Activated B cell treated with CpG ODN at 0.5 μM for 24 hours (primary cell): ENCODE results near the gene SMCO4. TPM values are rescaled to one million over a fixed set of nuclear protein-coding genes. Genes with fewer than 3 reads are reported as not detected.

ENCODE experiments used
- ATAC-seq: fragments of 200-7000 bp; cut with Tn5 transposase; one replicate; pipeline ENCODE4 v1.10.0; 2021; ENCODE audit warnings: low read depth, mild to moderate bottlenecking, moderate library complexity
- CTCF ChIA-PET: fragments of 350-600 bp; sonication (Branson Sonifier 250); formaldehyde crosslinking; loops from one replicate; lab custom pipeline; 2021; ENCODE audit warnings: antibody characterized with exemption; lab: Charles Lee
- POLR2A ChIA-PET: fragments of 350-600 bp; sonication (Branson Sonifier 250); formaldehyde crosslinking; loops from one replicate; lab custom pipeline; 2021; ENCODE audit warnings: antibody characterized with exemption; lab: Charles Lee
- DNase-seq: peaks from one replicate; pipeline ENCODE4 v3.0.0; 2022
- H3K27ac Mint-ChIP-seq: one replicate; pipeline ENCODE4 v1.8.0; 2020; ENCODE audit warnings: mixed read lengths
- H3K27me3 Mint-ChIP-seq: one replicate; pipeline ENCODE4 v1.8.0; 2021; ENCODE audit warnings: mixed read lengths
- H3K36me3 Mint-ChIP-seq: one replicate; pipeline ENCODE4 v1.8.0; 2021; ENCODE audit warnings: low read depth, mixed read lengths
- H3K4me1 Mint-ChIP-seq: one replicate; pipeline ENCODE4 v1.8.0; 2021; ENCODE audit warnings: mixed read lengths
- H3K4me3 Mint-ChIP-seq: one replicate; pipeline ENCODE4 v1.8.0; 2020; ENCODE audit warnings: mild to moderate bottlenecking, mixed read lengths
- H3K9me3 Mint-ChIP-seq: one replicate; pipeline ENCODE4 v1.8.0; 2020; ENCODE audit warnings: mixed read lengths
- intact Hi-C: fragments of 100-400 bp; cut with micrococcal nuclease; formaldehyde crosslinking; loops from one replicate; pipeline ENCODE4 v1.15.1; 2024
- total RNA-seq: library from RNA; stranded (reverse); gene quantifications from 2 replicates; pipeline ENCODE4 v1.2.3, GENCODE V29; 2022
- TF ChIP-seq, protein P1 (sequence below): fragments of 200-600 bp; IDR thresholded peaks from one replicate; pipeline ENCODE4 v1.8.0; 2022; ENCODE audit warnings: antibody characterized with exemption, mild to moderate bottlenecking

Gene SMCO4
- total RNA-seq, 1 donor from 2014 or later, result 4.6 TPM

- TF ChIP-seq, protein P1, sequence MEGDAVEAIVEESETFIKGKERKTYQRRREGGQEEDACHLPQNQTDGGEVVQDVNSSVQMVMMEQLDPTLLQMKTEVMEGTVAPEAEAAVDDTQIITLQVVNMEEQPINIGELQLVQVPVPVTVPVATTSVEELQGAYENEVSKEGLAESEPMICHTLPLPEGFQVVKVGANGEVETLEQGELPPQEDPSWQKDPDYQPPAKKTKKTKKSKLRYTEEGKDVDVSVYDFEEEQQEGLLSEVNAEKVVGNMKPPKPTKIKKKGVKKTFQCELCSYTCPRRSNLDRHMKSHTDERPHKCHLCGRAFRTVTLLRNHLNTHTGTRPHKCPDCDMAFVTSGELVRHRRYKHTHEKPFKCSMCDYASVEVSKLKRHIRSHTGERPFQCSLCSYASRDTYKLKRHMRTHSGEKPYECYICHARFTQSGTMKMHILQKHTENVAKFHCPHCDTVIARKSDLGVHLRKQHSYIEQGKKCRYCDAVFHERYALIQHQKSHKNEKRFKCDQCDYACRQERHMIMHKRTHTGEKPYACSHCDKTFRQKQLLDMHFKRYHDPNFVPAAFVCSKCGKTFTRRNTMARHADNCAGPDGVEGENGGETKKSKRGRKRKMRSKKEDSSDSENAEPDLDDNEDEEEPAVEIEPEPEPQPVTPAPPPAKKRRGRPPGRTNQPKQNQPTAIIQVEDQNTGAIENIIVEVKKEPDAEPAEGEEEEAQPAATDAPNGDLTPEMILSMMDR, result no peak
- DNase-seq (no peak), ATAC-seq (peak; percentile 20)
- Mint-ChIP-seq H3K27me3 (no peaks in the 10 kb centered on the region), H3K36me3 (no peaks in the 10 kb centered on the region), H3K9me3 (no peaks in the 10 kb centered on the region), H3K27ac (peak overlapping the region; percentile 79), H3K4me1 (peaks cover 58% of the 10 kb centered on the region), H3K4me3 (peak overlapping the region; percentile 65)
- ChIA-PET CTCF (interaction anchor here (2.4 kb wide), 1 partner anchor 18 kb away, joined by 10 read pairs; no protein-coding TSS in a partner anchor), POLR2A (interaction anchor here (0.8 to 1.6 kb wide), 2 partner anchors 18 to 216 kb away, joined by 3 to 12 read pairs; no protein-coding TSS in a partner anchor)
- intact Hi-C loops, result no loop called here
These were observed 19.0 kb downstream of the SMCO4 start for GRCh38 chr11:93524173-93524536.

GRCh38 chr11:93520726-93521509, 22.3 kb downstream of the SMCO4 start:
- DNase-seq, result no peak
- Mint-ChIP-seq H3K27ac (no peak overlapping the region), H3K9me3 (no peaks in the 10 kb centered on the region), H3K27me3 (no peaks in the 10 kb centered on the region), H3K4me1 (peaks cover 54% of the 10 kb centered on the region), H3K36me3 (no peaks in the 10 kb centered on the region), H3K4me3 (no peak overlapping the region)
- intact Hi-C loops, result no loop called here
- TF ChIP-seq, protein P1, result no peak
- ATAC-seq, result no peak
- ChIA-PET POLR2A (interaction anchor here (1.0 kb wide), 1 partner anchor 21 kb away, joined by 3 read pairs; no protein-coding TSS in a partner anchor), CTCF (no interaction called here)

- ATAC-seq, result no peak
- H3K4me1 Mint-ChIP-seq, result peaks cover 37% of the 10 kb centered on the region
- ChIA-PET CTCF (no interaction called here), POLR2A (no interaction called here)
- H3K36me3 Mint-ChIP-seq, result no peaks in the 10 kb centered on the region
- intact Hi-C loops, result no loop called here
- no peak for DNase-seq
- TF ChIP-seq, protein P1, result no peak
- no peaks in the 10 kb centered on the region for H3K9me3 Mint-ChIP-seq
- no peaks in the 10 kb centered on the region for H3K27me3 Mint-ChIP-seq
- no peak overlapping the region for H3K4me3 Mint-ChIP-seq
- H3K27ac Mint-ChIP-seq, result no peak overlapping the region
These were observed 24.0 kb downstream of the SMCO4 start for GRCh38 chr11:93519179-93519578.

GRCh38 chr11:93518081-93518480, 25.1 kb downstream of the SMCO4 start:
- H3K4me1 Mint-ChIP-seq, result peaks cover 30% of the 10 kb centered on the region
- no peak overlapping the region for H3K27ac Mint-ChIP-seq
- POLR2A ChIA-PET, result no interaction called here
- CTCF ChIA-PET, result no interaction called here
- H3K27me3 Mint-ChIP-seq, result no peaks in the 10 kb centered on the region
- no peak overlapping the region for H3K4me3 Mint-ChIP-seq
- H3K9me3 Mint-ChIP-seq, result no peaks in the 10 kb centered on the region
- TF ChIP-seq, protein P1, result no peak
- H3K36me3 Mint-ChIP-seq, result no peaks in the 10 kb centered on the region
- ATAC-seq, result no peak
- intact Hi-C loops, result no loop called here
- no peak for DNase-seq

- no peak overlapping the region for H3K27ac Mint-ChIP-seq
- H3K9me3 Mint-ChIP-seq, result no peaks in the 10 kb centered on the region
- H3K36me3 Mint-ChIP-seq, result no peaks in the 10 kb centered on the region
- intact Hi-C loops, result no loop called here
- DNase-seq, result no peak
- POLR2A ChIA-PET, result no interaction called here
- H3K4me3 Mint-ChIP-seq, result no peak overlapping the region
- no peaks in the 10 kb centered on the region for H3K27me3 Mint-ChIP-seq
- peaks cover 30% of the 10 kb centered on the region for H3K4me1 Mint-ChIP-seq
- no peak for ATAC-seq
- CTCF ChIA-PET, result no interaction called here
- TF ChIP-seq, protein P1, result no peak
These were observed 25.6 kb downstream of the SMCO4 start for GRCh38 chr11:93517611-93518010.
